HG03060 (cell line): ENCODE measurements around the gene ITSN2.

Source experiments
- ATAC-seq: cut with Tn5 transposase; IDR thresholded peaks from one replicate; pipeline ENCODE4 v1.9.1; 2021; ENCODE audit warnings: low read depth, moderate number of reproducible peaks; ENCODE audit not compliant: unreplicated experiment

ITSN2 gene

GRCh38 chr2:24191848-24192247 lies 168.5 kb downstream of the ITSN2 start:
- no peak for ATAC-seq

GRCh38 chr2:24191156-24191555 lies 169.2 kb downstream of the ITSN2 start:
- ATAC-seq = no peak

- ATAC-seq = no peak
Observed at GRCh38 chr2:24190503-24190902, 169.8 kb downstream of the ITSN2 start.

- ATAC-seq = no peak
Observed at GRCh38 chr2:24189551-24189950, 170.8 kb downstream of the ITSN2 start.

- no peak for ATAC-seq
Observed at GRCh38 chr2:24183366-24184069, 176.8 kb downstream of the ITSN2 start.

- ATAC-seq = no peak
Observed at GRCh38 chr2:24182507-24182906, 177.8 kb downstream of the ITSN2 start.

GRCh38 chr2:24181849-24182248 lies 178.5 kb downstream of the ITSN2 start:
- no peak for ATAC-seq

GRCh38 chr2:24179683-24180082 lies 180.7 kb downstream of the ITSN2 start:
- ATAC-seq = no peak

- ATAC-seq = no peak
Observed at GRCh38 chr2:24176326-24176725, 184.0 kb downstream of the ITSN2 start.

- ATAC-seq = no peak
Observed at GRCh38 chr2:24175631-24176187, 184.6 kb downstream of the ITSN2 start.

- no peak for ATAC-seq
Observed at GRCh38 chr2:24174851-24175277, 185.5 kb downstream of the ITSN2 start, which contains the start of gene FAM228A. Gene FAM228A, plus strand, starts transcription at chr2:24175053. Its CDS starts 428 bp downstream, at chr2:24175481.

- no peak for ATAC-seq
Observed at GRCh38 chr2:24169023-24169422, 191.3 kb downstream of the ITSN2 start.

GRCh38 chr2:24164416-24164973 lies 195.8 kb downstream of the ITSN2 start:
- no peak for ATAC-seq

GRCh38 chr2:24163601-24164000 lies 196.7 kb downstream of the ITSN2 start:
- no peak for ATAC-seq

- no peak for ATAC-seq
Observed at GRCh38 chr2:24163186-24163585, 197.2 kb downstream of the ITSN2 start.

- ATAC-seq = no peak
Observed at GRCh38 chr2:24162494-24162893, 197.8 kb downstream of the ITSN2 start.

- ATAC-seq = no peak
Observed at GRCh38 chr2:24160761-24161160, 199.6 kb downstream of the ITSN2 start.

GRCh38 chr2:24159708-24160107 lies 200.6 kb downstream of the ITSN2 start:
- ATAC-seq = no peak

GRCh38 chr2:24158131-24158530 lies 202.2 kb downstream of the ITSN2 start:
- ATAC-seq = no peak

- ATAC-seq = no peak
Observed at GRCh38 chr2:24153478-24153877, 206.9 kb downstream of the ITSN2 start.
